Esophagus squamous epithelium (tissue), 5 donors: Measurements from ENCODE around the gene TLK2. TPM values are rescaled to one million over a fixed set of nuclear protein-coding genes. Genes with fewer than 3 reads are reported as not detected.
"Not testable (repeated sequence)": the region's sequence is repeated elsewhere in the genome, so short reads cannot be mapped to it uniquely, and the experiment has no call there.

ENCODE experiments used
- DNase-seq: peaks from one replicate; lab custom pipeline; 2025; lab: John Stamatoyannopoulos, UW
- H3K27ac ChIP-seq, 4 donors: fragments of 200-600 bp; sonication (generic); one replicate each; pipeline ENCODE4 v1.5.1; 2016 to 2019; ENCODE audit warnings: mild to moderate bottlenecking in 1 of 4
- H3K27me3 ChIP-seq, 4 donors: fragments of 200-600 bp; sonication (generic); 1 replicate in 3 of 4; 2 replicates in 1 of 4; pipeline versions ENCODE4 v1.5.1 to v1.6.0; 2017 to 2021; ENCODE audit warnings: antibody characterized with exemption in 1 of 4
- H3K36me3 ChIP-seq, 3 donors: fragments of 200-600 bp; sonication (generic); one replicate each; pipeline ENCODE4 v1.5.1; 2016 to 2019
- H3K4me1 ChIP-seq, 3 donors: fragments of 200-600 bp; sonication (generic); one replicate each; pipeline ENCODE4 v1.5.1; 2017 to 2019
- H3K4me3 ChIP-seq, 4 donors: fragments of 200-600 bp; sonication (generic); 1 replicate in 3 of 4; 2 replicates in 1 of 4; pipeline ENCODE4 v1.5.1; 2016 to 2019; ENCODE audit warnings: mild to moderate bottlenecking in 2 of 4, moderate library complexity in 1 of 4
- H3K9me3 ChIP-seq, 3 donors: fragments of 200-600 bp; sonication (generic); one replicate each; pipeline ENCODE4 v1.5.1; 2016 to 2019
- CTCF ChIP-seq, 6 experiments: fragments of 450-650 bp in 4 of 6; fragments of 200-600 bp in 2 of 6; sonication (generic) in 2 of 6; IDR thresholded peaks; one replicate each; pipeline ENCODE4 v1.5.1; 2016 to 2019; ENCODE audit warnings: antibody characterized with exemption in 6 of 6, mild to moderate bottlenecking in 4 of 6, moderate library complexity in 4 of 6
- POLR2A ChIP-seq, 4 donors: fragments of 450-650 bp; IDR thresholded peaks; one replicate each; pipeline ENCODE4 v1.6.1; 2017; ENCODE audit warnings: antibody characterized with exemption in 4 of 4, mild to moderate bottlenecking in 4 of 4, moderate library complexity in 3 of 4
- WGBS, 2 donors: methylation state at CpG; one replicate each; pipeline ENCODE4 v1.1.5; 2018; 5-methylcytosine and 5-hydroxymethylcytosine counted together
- intact Hi-C: fragments of 100-400 bp; cut with DNase I; formaldehyde crosslinking; loops from one replicate; pipeline ENCODE4 v1.15.0; 2022
- total RNA-seq, 4 donors: library from RNA; depleted of rRNA; stranded (reverse); fragments of >200 nt; gene quantifications; one replicate each; pipeline ENCODE4 v1.1.0, GENCODE V29; 2016
- donor health status: DM: yes; HTN: yes; CAD: no.

Gene TLK2
- total RNA-seq, 4 donors from 2014 or later: 13.2 to 35.5 (median 28.0) TPM

- TF ChIP-seq CTCF (IDR thresholded peaks at IDR 0.05) (no peak), POLR2A (IDR thresholded peaks at IDR 0.05) (no peak)
- H3K4me1 ChIP-seq: peaks cover 0 to 8% (median 0%) of the 10 kb centered on the region in 3 donors
- no peak overlapping the region for H3K4me3 ChIP-seq
- H3K27me3 ChIP-seq: no peaks in the 10 kb centered on the region
- H3K27ac ChIP-seq: no peak overlapping the region
- 62 to 73% methylated on average over 6 of the region's 6 CpGs for WGBS, 2 donors
- intact Hi-C loops: no loop called here
- DNase-seq: no peak
- no peaks in the 10 kb centered on the region for H3K9me3 ChIP-seq
- peaks cover 0 to 93% (median 7%) of the 10 kb centered on the region in 3 donors for H3K36me3 ChIP-seq
These were observed 112.7 kb downstream of the TLK2 start for GRCh38 chr17:62591333-62591732.

GRCh38 chr17:62591822-62592221 is 113.2 kb downstream of the TLK2 start:
- H3K4me1 ChIP-seq, H3K9me3 ChIP-seq, H3K4me3 ChIP-seq, H3K27me3 ChIP-seq, intact Hi-C loops, DNase-seq, H3K27ac ChIP-seq: not testable (repeated sequence)
- 80 to 90% methylated on average over 10 to 11 of the region's 11 CpGs for WGBS, 2 donors
- H3K36me3 ChIP-seq: peaks cover 0 to 93% (median 11%) of the 10 kb centered on the region in 3 donors

GRCh38 chr17:62592341-62593099 is 113.9 kb downstream of the TLK2 start:
- intact Hi-C loops: no loop called here
- H3K36me3 ChIP-seq: peaks cover 4 to 93% (median 11%) of the 10 kb centered on the region in 3 donors
- no peak overlapping the region for H3K4me3 ChIP-seq
- WGBS, 2 donors: 81% methylated on average over 6 to 9 of the region's 9 CpGs
- H3K9me3 ChIP-seq: no peaks in the 10 kb centered on the region
- TF ChIP-seq POLR2A (IDR thresholded peaks at IDR 0.05): no peak
- TF ChIP-seq CTCF (IDR thresholded peaks at IDR 0.05): no peak
- peaks cover 0 to 3% (median 0%) of the 10 kb centered on the region in 3 donors for H3K4me1 ChIP-seq
- H3K27me3 ChIP-seq: no peaks in the 10 kb centered on the region
- no peak for DNase-seq
- H3K27ac ChIP-seq: no peak overlapping the region

GRCh38 chr17:62595484-62595883 is 116.9 kb downstream of the TLK2 start:
- H3K36me3 ChIP-seq: peaks cover 8 to 93% (median 19%) of the 10 kb centered on the region in 3 donors
- intact Hi-C loops: no loop called here
- H3K27me3 ChIP-seq: no peaks in the 10 kb centered on the region
- TF ChIP-seq POLR2A (IDR thresholded peaks at IDR 0.05) (no peak), CTCF (IDR thresholded peaks at IDR 0.05) (no peak)
- H3K4me1 ChIP-seq: peaks cover 0 to 21% (median 0%) of the 10 kb centered on the region in 3 donors
- H3K4me3 ChIP-seq: no peak overlapping the region
- no peak overlapping the region for H3K27ac ChIP-seq
- no peak for DNase-seq
- WGBS, 2 donors: 98% methylated on average over 5 of the region's 5 CpGs
- H3K9me3 ChIP-seq: no peaks in the 10 kb centered on the region

GRCh38 chr17:62596662-62597061 is 118.0 kb downstream of the TLK2 start:
- H3K4me3 ChIP-seq: no peak overlapping the region
- H3K36me3 ChIP-seq: peaks cover 8 to 93% (median 19%) of the 10 kb centered on the region in 3 donors
- no peaks in the 10 kb centered on the region for H3K9me3 ChIP-seq
- no peaks in the 10 kb centered on the region for H3K27me3 ChIP-seq
- intact Hi-C loops: no loop called here
- TF ChIP-seq CTCF (IDR thresholded peaks at IDR 0.05) (no peak), POLR2A (IDR thresholded peaks at IDR 0.05) (no peak)
- DNase-seq: no peak
- 93 to 97% methylated on average over 2 of the region's 2 CpGs for WGBS, 2 donors
- H3K27ac ChIP-seq: no peak overlapping the region
- H3K4me1 ChIP-seq: peaks cover 0 to 33% (median 0%) of the 10 kb centered on the region in 3 donors
